Kidney tubule cell (primary cell): Measurements from ENCODE around the gene CHD2.

Source experiments
- DNase-seq: peaks from one replicate; pipeline ENCODE4 v3.0.0-alpha.2; 2018; ENCODE audit warnings: low spot score

CHD2 gene

DNA sequence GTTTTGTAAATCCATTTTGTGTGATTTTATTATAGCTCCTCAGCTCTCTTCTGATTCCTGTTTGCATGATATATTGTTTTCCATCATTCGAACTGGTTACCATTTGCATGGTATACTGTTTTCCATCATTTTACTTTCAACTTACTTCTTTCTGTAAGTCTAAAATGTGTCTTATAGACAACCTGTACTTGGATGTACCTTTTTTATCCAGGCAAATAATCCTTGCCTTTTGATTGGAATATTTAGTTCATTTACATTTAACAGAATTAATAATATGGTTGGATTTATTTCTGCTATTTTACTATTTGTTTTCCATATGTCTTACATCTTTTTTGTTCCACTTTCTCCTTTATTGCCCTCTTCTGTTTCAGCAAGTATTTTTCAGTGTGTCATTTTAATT is 62.8 kb downstream of the CHD2 start:
- no peak for DNase-seq

DNA sequence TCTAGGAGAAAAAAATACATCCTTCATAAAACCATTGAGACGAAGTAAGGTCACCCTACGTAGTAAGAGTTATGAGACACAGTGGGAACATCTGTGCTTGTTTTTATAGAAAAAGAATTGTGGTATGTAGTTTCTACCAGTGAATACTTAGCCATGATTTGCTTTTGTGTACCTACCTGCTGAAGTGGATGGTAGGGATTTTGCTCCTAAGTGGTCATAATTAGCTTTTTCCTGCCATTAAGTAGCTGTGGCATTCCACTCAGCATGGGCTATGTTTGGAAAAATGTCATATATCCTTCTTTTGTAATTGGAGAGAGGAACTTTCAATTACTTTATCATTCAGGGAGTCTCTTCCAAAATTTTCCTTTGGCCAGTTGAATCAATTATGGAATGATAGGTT is 63.7 kb downstream of the CHD2 start:
- no peak for DNase-seq

- no peak for DNase-seq
Observed at GRCh38 chr15:92968926-92969651, 69.0 kb downstream of the CHD2 start.

DNA sequence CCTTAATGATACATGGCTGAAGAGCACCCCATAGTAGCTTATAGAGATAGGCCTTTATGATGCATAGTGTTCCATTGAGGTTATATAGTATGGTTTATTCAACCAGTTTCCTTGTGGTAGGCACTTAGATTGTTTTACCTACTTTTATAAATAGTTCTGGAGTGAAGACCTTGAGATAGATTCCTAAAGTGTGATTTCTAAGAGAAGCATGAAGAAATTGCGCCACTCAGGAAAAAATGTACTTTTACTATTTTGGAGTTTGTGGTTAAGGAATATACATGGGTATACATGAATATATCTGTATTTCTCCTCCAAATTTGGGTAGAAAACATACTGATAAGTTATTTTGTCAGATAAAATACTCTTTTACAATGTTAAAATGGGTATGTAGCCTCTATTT is 70.5 kb downstream of the CHD2 start:
- no peak for DNase-seq

DNA sequence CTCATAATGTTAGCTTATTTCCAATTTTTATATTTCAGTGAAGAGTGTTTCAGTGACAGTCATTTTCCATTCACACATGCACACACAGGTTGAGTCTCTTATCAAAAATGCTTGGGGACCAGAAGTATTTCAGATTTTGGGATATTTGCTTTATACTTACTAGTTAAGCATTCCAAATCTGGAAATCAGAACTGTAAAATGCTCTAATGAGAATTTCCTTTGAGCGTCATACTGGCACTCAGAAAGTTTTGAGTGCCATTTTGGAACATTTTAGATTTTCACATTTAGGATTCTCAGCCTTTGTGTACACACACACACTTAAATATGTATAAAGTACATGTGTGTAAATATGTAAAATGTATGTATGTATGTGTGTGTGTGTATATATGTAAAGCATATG is 71.0 kb downstream of the CHD2 start:
- no peak for DNase-seq

DNA sequence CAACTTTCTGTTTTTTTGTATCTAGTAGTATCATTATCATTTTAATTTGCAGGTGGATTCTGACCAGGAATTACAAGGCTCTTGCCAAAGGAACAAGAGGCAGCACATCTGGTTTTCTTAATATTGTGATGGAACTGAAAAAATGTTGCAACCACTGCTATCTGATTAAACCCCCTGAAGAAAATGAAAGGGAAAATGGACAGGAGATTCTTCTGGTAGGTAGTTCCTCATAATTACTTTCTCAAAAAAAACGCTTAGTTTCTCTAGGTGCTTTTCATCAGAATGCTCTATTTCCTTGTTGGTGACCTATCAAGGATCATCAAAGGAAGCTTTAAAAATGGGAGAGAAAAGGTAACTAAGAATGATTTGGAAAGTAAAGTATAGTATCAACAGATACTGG is 71.6 kb downstream of the CHD2 start:
- no peak for DNase-seq

DNA sequence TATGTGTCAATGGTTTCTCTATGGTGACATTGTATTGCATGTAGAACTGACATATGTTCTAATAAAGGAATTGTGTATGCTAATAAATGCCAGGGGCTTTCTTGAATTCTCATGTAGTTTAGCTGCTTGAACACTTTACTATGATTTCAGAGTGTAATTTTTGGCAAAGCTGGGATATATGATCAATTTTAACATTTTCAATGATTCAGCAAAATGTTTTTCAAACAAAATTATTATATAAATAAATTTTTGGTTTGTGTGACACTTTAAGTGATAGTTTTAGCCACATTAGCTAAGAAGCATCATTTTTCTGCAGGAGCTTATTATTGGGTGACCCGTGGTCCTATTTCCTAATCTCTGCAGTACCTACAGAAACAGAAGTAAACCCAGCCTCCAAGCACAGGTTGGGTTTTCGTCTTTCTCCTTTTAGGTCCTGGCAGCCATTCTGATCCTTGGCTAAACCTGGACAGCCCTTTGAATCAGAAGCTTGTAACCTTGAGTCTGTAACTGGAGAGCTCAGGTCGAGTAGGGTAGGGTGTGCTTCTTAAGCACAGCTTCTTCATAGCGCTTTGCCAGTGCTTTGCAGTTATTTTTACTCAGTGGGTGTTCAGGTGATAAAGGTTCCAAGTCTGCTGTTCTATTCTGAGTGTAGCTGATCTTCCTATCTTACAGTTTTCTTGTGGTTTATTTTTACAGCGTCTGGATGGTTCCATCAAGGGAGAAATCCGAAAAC is 74.2 kb downstream of the CHD2 start:
- DNase-seq: no peak

DNA sequence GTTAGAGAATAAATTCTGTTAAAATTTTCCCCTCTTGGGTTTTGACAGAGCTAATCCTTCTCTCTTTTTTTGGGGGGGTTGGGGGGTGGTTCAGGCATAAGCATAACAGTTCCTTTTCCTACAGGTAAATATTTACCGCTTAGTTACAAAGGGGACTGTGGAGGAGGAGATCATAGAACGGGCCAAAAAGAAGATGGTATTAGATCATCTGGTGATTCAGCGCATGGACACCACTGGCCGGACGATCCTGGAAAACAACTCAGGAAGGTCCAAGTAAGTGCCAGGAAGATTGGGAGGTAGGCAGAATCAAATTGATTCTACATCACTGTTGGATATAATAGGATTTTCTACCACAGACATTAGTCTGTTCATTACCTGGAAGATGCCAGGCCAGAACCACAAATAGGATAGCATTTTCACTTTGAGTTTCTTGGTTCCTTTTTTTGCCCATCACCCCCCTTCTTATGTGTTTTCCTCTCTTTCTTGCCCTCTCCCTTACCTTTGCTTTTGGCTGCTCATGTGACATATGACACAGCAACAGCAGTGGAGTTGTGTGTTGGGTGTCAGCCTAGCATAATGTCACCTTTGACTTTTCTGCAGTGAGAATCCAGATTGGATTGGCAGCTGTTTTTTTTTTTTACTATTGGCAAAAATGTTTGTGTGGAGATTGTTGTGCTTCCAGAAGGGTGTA is 79.0 kb downstream of the CHD2 start:
- peak; percentile 47 for DNase-seq

DNA sequence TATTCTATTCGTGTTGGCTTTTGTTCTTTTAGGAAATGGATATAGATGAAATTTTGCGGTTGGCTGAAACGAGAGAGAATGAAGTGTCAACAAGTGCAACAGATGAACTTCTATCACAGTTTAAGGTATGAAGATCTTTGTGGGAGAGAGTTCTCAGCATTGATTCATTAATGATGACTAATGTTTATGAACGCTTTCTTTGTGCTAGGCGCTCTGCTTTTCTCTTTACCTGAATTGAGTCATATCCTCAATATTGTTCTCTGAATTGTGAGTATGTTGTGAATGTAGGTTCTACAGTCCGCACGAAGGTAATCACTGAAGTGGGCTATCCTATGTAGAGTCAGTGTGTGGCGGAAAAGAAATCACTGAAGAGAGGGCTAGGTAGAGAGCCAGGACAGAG is 81.2 kb downstream of the CHD2 start:
- peak; percentile 81 for DNase-seq

DNA sequence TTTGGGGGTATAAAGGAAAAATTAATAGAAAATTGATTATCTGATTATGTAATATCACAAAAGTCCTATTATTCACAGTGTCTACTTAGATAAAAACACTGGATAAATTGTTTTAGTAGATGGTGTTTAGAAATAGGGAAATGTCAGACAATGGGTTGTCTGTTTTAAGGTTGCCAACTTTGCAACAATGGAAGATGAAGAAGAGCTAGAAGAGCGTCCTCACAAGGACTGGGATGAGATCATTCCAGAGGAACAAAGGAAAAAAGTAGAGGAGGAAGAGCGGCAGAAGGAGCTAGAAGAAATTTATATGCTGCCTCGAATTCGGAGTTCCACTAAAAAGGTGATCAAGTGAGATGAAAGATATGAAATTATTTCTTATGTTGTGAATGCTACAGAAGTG is 84.0 kb downstream of the CHD2 start:
- no peak for DNase-seq

GRCh38 chr15:92989470-92989869 is 89.3 kb downstream of the CHD2 start:
- no peak for DNase-seq

GRCh38 chr15:92990031-92990430 is 89.9 kb downstream of the CHD2 start:
- DNase-seq: no peak

DNA sequence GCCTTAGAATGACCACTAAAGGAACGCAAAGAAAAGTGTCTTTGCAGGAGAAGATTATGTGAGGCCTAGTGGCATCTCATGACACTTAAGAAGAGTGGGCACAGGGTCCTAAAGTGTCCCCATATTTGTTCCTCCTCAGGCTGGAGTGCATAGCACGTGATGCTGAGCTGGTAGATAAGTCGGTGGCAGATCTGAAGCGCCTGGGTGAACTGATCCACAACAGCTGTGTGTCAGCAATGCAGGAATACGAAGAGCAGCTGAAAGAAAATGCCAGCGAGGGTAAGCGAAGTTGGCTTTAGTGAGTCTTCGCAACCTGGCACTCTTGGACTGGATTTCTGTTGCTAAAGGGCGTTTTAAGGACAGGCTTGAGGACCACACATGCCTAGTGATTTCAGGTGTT is 92.6 kb downstream of the CHD2 start:
- no peak for DNase-seq

DNA sequence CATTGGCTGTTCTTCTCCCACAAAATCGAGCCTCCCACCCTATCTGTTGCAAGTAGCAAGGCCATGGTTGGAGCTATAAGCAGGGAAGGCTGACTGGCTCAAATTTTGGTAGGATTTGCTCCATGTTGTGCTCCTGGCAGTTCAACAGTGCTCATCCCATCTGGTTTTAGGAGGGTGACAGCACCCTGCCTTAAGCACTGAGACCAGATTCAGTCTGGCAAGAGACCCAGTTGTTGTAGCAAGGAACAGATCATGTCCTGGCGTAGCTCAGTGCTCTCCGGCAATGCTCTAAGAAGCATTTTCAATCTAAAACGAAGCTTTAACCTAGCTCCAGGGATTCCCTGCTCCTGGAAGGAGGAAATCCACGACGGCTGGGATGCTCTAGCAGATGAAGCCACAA is 97.7 kb downstream of the CHD2 start:
- no peak for DNase-seq

- DNase-seq: no peak
Observed at GRCh38 chr15:93001156-93001555, 101.0 kb downstream of the CHD2 start.

GRCh38 chr15:93001881-93002280 is 101.8 kb downstream of the CHD2 start:
- no peak for DNase-seq

DNA sequence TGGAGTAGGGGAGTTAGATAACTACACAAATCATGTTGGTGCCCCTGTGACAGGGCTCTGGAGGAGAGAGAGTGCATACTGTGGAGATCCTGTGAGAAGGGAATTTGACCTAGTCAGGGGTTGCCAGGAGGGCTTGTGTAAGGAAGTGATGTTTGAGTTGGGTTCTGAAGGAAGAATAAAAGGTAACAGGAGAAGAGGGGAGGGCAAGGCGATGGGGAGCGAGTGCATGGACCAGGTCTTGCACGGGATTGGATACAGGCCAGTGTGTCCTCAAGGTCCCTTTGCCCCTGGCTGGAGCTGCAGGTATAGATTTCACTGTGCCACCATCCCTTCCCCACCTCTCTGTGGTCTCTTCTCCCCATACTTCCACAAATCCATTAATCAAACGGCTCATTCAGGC is 105.0 kb downstream of the CHD2 start:
- no peak for DNase-seq

- DNase-seq: peak; percentile 52
Observed at GRCh38 chr15:93007994-93008393, 107.9 kb downstream of the CHD2 start.

- no peak for DNase-seq
Observed at GRCh38 chr15:93012786-93013185, 112.7 kb downstream of the CHD2 start.

DNA sequence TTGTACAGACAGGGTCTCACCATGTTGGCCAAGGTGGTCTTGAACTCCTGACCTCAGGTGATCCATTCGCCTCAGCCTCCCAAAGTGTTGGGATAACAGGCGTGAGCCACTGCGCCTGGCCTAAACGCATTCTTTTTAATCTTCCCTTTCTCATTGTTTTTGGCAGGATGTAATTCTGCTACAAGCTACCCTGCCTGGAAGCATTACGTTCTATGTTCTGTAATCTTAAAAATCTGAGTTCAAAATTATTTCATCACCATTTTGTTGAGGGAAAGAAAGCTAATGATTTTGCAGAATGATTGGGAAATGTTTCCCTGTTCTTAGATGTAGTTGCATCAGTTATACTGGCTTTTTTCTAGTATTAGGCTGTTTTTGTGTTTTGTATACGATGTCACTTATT is 117.4 kb downstream of the CHD2 start:
- no peak for DNase-seq

GRCh38 chr15:93018574-93018973 is 118.5 kb downstream of the CHD2 start:
- DNase-seq: no peak

DNA sequence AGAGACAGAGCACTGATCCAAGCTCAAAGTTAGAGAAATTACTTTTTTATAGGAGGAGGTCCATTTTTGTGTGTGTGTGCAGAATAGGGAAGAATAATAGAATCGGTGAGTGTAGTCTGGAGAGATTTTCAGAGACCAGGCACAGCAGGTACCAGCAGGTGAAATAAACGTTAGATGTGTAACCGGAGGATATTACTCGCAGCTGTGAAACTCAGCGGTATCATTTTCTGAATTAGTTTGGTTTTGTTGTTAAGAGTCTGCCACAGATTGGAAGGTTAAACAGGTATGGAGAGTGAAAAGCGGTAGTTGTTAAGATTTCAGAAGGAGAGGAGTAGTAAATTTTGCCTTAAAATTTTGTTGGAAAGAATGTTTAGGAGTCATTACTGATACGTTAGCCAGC is 119.0 kb downstream of the CHD2 start:
- DNase-seq: no peak

DNA sequence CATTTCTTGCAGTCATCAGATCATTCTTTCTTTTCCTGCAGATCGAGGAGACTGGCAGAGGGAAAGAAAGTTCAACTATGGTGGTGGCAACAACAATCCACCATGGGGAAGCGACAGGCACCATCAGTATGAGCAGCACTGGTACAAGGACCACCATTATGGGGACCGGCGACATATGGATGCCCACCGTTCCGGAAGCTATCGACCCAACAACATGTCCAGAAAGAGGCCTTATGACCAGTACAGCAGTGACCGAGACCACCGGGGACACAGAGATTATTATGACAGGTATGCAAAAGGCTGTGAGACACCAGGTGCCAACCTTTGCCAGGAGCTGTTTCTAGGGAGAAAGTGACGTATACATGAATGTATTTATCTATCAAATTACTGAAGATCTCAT is 119.8 kb downstream of the CHD2 start:
- DNase-seq: no peak
